DND-41 (cell line): ENCODE data around the gene ACVR1C.
A peak's percentile ranks its signal among the peaks of the same experiment; 100 is the strongest.

Experiments
- ATAC-seq: fragments of 200-7000 bp; cut with Tn5 transposase; 3 replicates; pipeline ENCODE4 v1.9.1; 2021; ENCODE audit warnings: low read depth; ENCODE audit not compliant: insufficient read depth
- DNase-seq: peaks from one replicate; pipeline ENCODE4 v3.0.0-alpha.2; 2020
- H2AFZ ChIP-seq: 2 replicates; pipeline ENCODE4 v1.6.0; 2012; ENCODE audit warnings: low read depth, low read length
- H3K27ac ChIP-seq: 2 replicates; pipeline ENCODE4 v1.5.1; 2012; ENCODE audit warnings: low read length, inconsistent platforms
- H3K27me3 ChIP-seq: fragments of 200-600 bp; sonication (generic); 2 replicates; pipeline ENCODE4 v1.6.0; 2012; ENCODE audit warnings: low read length, mild to moderate bottlenecking, inconsistent platforms; ENCODE audit not compliant: insufficient read depth, poor library complexity
- H3K36me3 ChIP-seq: 2 replicates; pipeline ENCODE4 v1.5.1; 2012; ENCODE audit warnings: low read length, inconsistent platforms; ENCODE audit not compliant: insufficient read depth
- H3K4me1 ChIP-seq: 2 replicates; pipeline ENCODE4 v1.5.1; 2012; ENCODE audit warnings: mild to moderate bottlenecking, low read length; ENCODE audit not compliant: insufficient read depth
- H3K4me2 ChIP-seq: 2 replicates; pipeline ENCODE4 v1.6.0; 2012; ENCODE audit warnings: mild to moderate bottlenecking, moderate library complexity, low read length, inconsistent platforms; ENCODE audit not compliant: insufficient read depth
- H3K4me3 ChIP-seq, 2 experiments: fragments of 200-600 bp in 1 of 2; shearing (Covaris generic) in 1 of 2; 2 replicates each; pipeline ENCODE4 v1.5.1; 2012 to 2016; ENCODE audit warnings: inconsistent platforms in 2 of 2, low read length in 2 of 2, mild to moderate bottlenecking in 2 of 2, low read depth in 1 of 2, moderate library complexity in 1 of 2
- H3K79me2 ChIP-seq: 2 replicates; pipeline ENCODE4 v1.6.0; 2012; ENCODE audit warnings: low read length, inconsistent platforms; ENCODE audit not compliant: insufficient read depth
- H3K9ac ChIP-seq: 2 replicates; pipeline ENCODE4 v1.6.0; 2012; ENCODE audit warnings: low read depth, mild to moderate bottlenecking, inconsistent platforms, low read length, moderate library complexity
- H3K9me3 ChIP-seq: 2 replicates; pipeline ENCODE4 v1.5.1; 2012; ENCODE audit warnings: low read length, moderate library complexity, mild to moderate bottlenecking, inconsistent platforms; ENCODE audit not compliant: insufficient read depth, severe bottlenecking
- H4K20me1 ChIP-seq: 2 replicates; pipeline ENCODE4 v1.6.0; 2012; ENCODE audit warnings: low read length; ENCODE audit not compliant: insufficient read depth
- CTCF ChIP-seq: IDR thresholded peaks from 2 replicates; pipeline ENCODE4 v1.5.1; 2012; ENCODE audit warnings: borderline replicate concordance, low read length, moderate library complexity, mild to moderate bottlenecking; ENCODE audit not compliant: poor library complexity, severe bottlenecking; ENCODE audit errors: extremely low read depth
- EZH2 ChIP-seq: IDR thresholded peaks from 3 replicates; pipeline ENCODE4 v1.6.1; 2012; ENCODE audit warnings: borderline replicate concordance, low read depth, mild to moderate bottlenecking, moderate library complexity, low read length, inconsistent platforms; ENCODE audit not compliant: severe bottlenecking

The ACVR1C gene

GRCh38 chr2:157625296-157625695 lies 3.4 kb downstream of the ACVR1C start:
- peak overlapping the region; percentile 44; the same call in 1 of the 2 replicates for H3K4me2 ChIP-seq
- peak; percentile 7 for DNase-seq
- no peak for TF ChIP-seq CTCF
- no peak for TF ChIP-seq EZH2

GRCh38 chr2:157620956-157621355 lies 7.7 kb downstream of the ACVR1C start:
- Histone ChIP-seq H3K27ac (no peak overlapping the region), H3K9ac (no peak overlapping the region), H3K9me3 (no peaks in the 10 kb centered on the region), H2AFZ (no peak overlapping the region), H3K4me1 (peaks cover 6% of the 10 kb centered on the region; the same call in 1 of the 2 replicates), H3K4me3 (no peak overlapping the region), H3K36me3 (no peaks in the 10 kb centered on the region), H3K79me2 (no peaks in the 10 kb centered on the region), H4K20me1 (no peaks in the 10 kb centered on the region), H3K27me3 (no peaks in the 10 kb centered on the region), H3K4me2 (no peak overlapping the region)
- TF ChIP-seq CTCF (no peak), EZH2 (no peak)
- DNase-seq, result no peak
- ATAC-seq, result no peak

More at GRCh38 chr2:157625296-157625695, 3.4 kb downstream of the ACVR1C start:
- Histone ChIP-seq H3K4me1 (peaks cover 6% of the 10 kb centered on the region; the same call in 1 of the 2 replicates), H3K27me3 (no peaks in the 10 kb centered on the region), H3K27ac (no peak overlapping the region), H3K36me3 (no peaks in the 10 kb centered on the region), H3K4me3 (peak overlapping the region in 1 of 2 experiments; percentile 9; a peak in 1 of 4 replicates), H3K9me3 (no peaks in the 10 kb centered on the region), H4K20me1 (no peaks in the 10 kb centered on the region), H3K9ac (no peak overlapping the region), H2AFZ (peak overlapping the region; percentile 59; the same call in 1 of the 2 replicates), H3K79me2 (no peaks in the 10 kb centered on the region)
- ATAC-seq, result peak; percentile 86

- Histone ChIP-seq H3K4me3 (no peak overlapping the region), H3K9ac (no peak overlapping the region), H2AFZ (no peak overlapping the region), H3K27me3 (no peaks in the 10 kb centered on the region), H3K9me3 (no peaks in the 10 kb centered on the region), H3K79me2 (no peaks in the 10 kb centered on the region), H3K4me1 (no peaks in the 10 kb centered on the region), H4K20me1 (no peaks in the 10 kb centered on the region), H3K36me3 (no peaks in the 10 kb centered on the region), H3K4me2 (no peak overlapping the region), H3K27ac (no peak overlapping the region)
- ATAC-seq (no peak), DNase-seq (no peak)
- TF ChIP-seq EZH2, result no peak
- TF ChIP-seq CTCF, result no peak
Observed at GRCh38 chr2:157611726-157612125, 16.9 kb downstream of the ACVR1C start.

GRCh38 chr2:157611110-157611509 lies 17.6 kb downstream of the ACVR1C start:
- H3K4me3 ChIP-seq, result no peak overlapping the region
- H3K4me2 ChIP-seq, result no peak overlapping the region
- H3K9me3 ChIP-seq, result no peaks in the 10 kb centered on the region
- no peak for ATAC-seq
- H3K27me3 ChIP-seq, result no peaks in the 10 kb centered on the region
- H3K27ac ChIP-seq, result no peak overlapping the region
- no peak overlapping the region for H3K9ac ChIP-seq
- H3K4me1 ChIP-seq, result no peaks in the 10 kb centered on the region
- no peak for DNase-seq
- no peak for TF ChIP-seq CTCF
- no peak for TF ChIP-seq EZH2
- no peaks in the 10 kb centered on the region for H3K36me3 ChIP-seq
- H2AFZ ChIP-seq, result no peak overlapping the region
- no peaks in the 10 kb centered on the region for H4K20me1 ChIP-seq
- no peaks in the 10 kb centered on the region for H3K79me2 ChIP-seq
